K562 (cell line): ENCODE data around the gene ST7. TPM values are rescaled to one million over a fixed set of nuclear protein-coding genes. Genes with fewer than 3 reads are reported as not detected.
A peak's percentile ranks its signal among the peaks of the same experiment; 100 is the strongest.
"Not testable (repeated sequence)": the region's sequence is repeated elsewhere in the genome, so short reads cannot be mapped to it uniquely, and the experiment has no call there.

Experiments
- ATAC-seq: fragments of 200-7000 bp; cut with Tn5 transposase; 3 replicates; pipeline ENCODE4 v1.9.1; 2020; ENCODE audit warnings: moderate library complexity
- BruUV-seq: library from RNA; stranded (reverse); fragments of 400-500 nt; replicated peaks from 2 replicates; lab custom pipeline; 2021; lab: Mats Ljungman, UMichigan
- CTCF ChIA-PET: fragments of 300-600 bp; formaldehyde crosslinking; extraction: SDS; loops from one replicate; lab custom pipeline; 2021; ENCODE audit warnings: low intra/inter-chr PET ratio; lab: Yijun Ruan, JAX
- POLR2A ChIA-PET: fragments of 300-600, 350-650 bp; sonication (Branson Sonifier 250); formaldehyde crosslinking; extraction: SDS; loops from one replicate; lab custom pipeline; 2021; ENCODE audit warnings: antibody characterized with exemption, inconsistent platforms; lab: Yijun Ruan, JAX
- DNase-seq, 4 experiments: peaks; one replicate each; pipeline versions ENCODE4 v3.0.0 to v3.0.0-alpha.2; 2011 to 2018; ENCODE audit warnings: low spot score in 3 of 4, mixed read lengths in 3 of 4; ENCODE audit errors: extremely low read depth in 1 of 4
- FAIRE-seq: peaks from 2 replicates; lab custom pipeline; 2011; peaks lifted over from hg19 to GRCh38; lab: Jason Lieb, UNC
- H2AFZ ChIP-seq: 2 replicates; pipeline ENCODE4 v1.6.0; 2011; ENCODE audit warnings: low read depth, low read length, control low read depth, inconsistent platforms
- H3K27ac ChIP-seq: fragments of 200-600 bp; 3 replicates; pipeline ENCODE4 v1.8.0; 2011; ENCODE audit warnings: low read depth, mild to moderate bottlenecking, control low read depth, inconsistent platforms, low read length, moderate library complexity, mixed read lengths; ENCODE audit errors: extremely low read depth
- H3K27me3 ChIP-seq, 2 experiments: fragments of 300-600 bp in 1 of 2; 2 replicates in 1 of 2; 3 replicates in 1 of 2; pipeline versions ENCODE4 v1.6.0 to v1.8.0; 2011; ENCODE audit warnings: inconsistent platforms in 2 of 2, low read length in 2 of 2, mild to moderate bottlenecking in 1 of 2, mixed read lengths in 1 of 2, moderate library complexity in 1 of 2; ENCODE audit not compliant: control insufficient read depth in 2 of 2, insufficient read depth in 2 of 2
- H3K36me3 ChIP-seq: fragments of 300-600 bp; 3 replicates; pipeline ENCODE4 v1.8.0; 2011; ENCODE audit warnings: mild to moderate bottlenecking, low read length, inconsistent platforms; ENCODE audit not compliant: control insufficient read depth, insufficient read depth
- H3K4me1 ChIP-seq, 2 experiments: fragments of 200-600 bp in 1 of 2; replicated peaks in 1 of 2; 2 replicates in 1 of 2; 3 replicates in 1 of 2; pipeline versions ENCODE4 v1.5.1 to v1.8.0; 2011; ENCODE audit warnings: inconsistent platforms in 2 of 2, low read length in 2 of 2, mild to moderate bottlenecking in 1 of 2, mixed read lengths in 1 of 2, moderate library complexity in 1 of 2; ENCODE audit not compliant: control insufficient read depth in 2 of 2, insufficient read depth in 2 of 2
- H3K4me2 ChIP-seq: 2 replicates; pipeline ENCODE4 v1.6.1; 2011; ENCODE audit warnings: low read length, control low read depth, inconsistent platforms, mixed read lengths; ENCODE audit not compliant: insufficient read depth
- H3K4me3 ChIP-seq: fragments of 200-600 bp; sonication (generic), shearing (Covaris generic); 2 replicates; pipeline ENCODE4 v1.5.1; 2016; ENCODE audit warnings: control low read depth, inconsistent platforms
- H3K79me2 ChIP-seq: fragments of 200-600 bp; 3 replicates; pipeline ENCODE4 v1.8.0; 2011; ENCODE audit warnings: low read length, inconsistent platforms; ENCODE audit not compliant: control insufficient read depth, insufficient read depth
- H3K9ac ChIP-seq, 2 experiments: 2 replicates each; pipeline versions ENCODE4 v1.6.0 to v1.6.1; 2011; ENCODE audit warnings: low read depth in 2 of 2, low read length in 2 of 2, control low read depth in 1 of 2, inconsistent platforms in 1 of 2, mild to moderate bottlenecking in 1 of 2, mixed read lengths in 1 of 2; ENCODE audit not compliant: insufficient read depth in 1 of 2
- H3K9me1 ChIP-seq: one replicate; pipeline ENCODE4 v1.6.0; 2011; ENCODE audit warnings: inconsistent platforms, mild to moderate bottlenecking, low read length, moderate library complexity; ENCODE audit not compliant: control insufficient read depth, insufficient read depth
- H3K9me3 ChIP-seq: replicated peaks from 2 replicates; pipeline ENCODE4 v1.5.1; 2011; ENCODE audit warnings: low read depth, low read length, inconsistent platforms; ENCODE audit not compliant: control insufficient read depth, insufficient read depth
- H4K20me1 ChIP-seq: replicated peaks from 2 replicates; pipeline ENCODE4 v1.6.1; 2011; ENCODE audit warnings: low read length, inconsistent platforms, mixed read lengths; ENCODE audit not compliant: control insufficient read depth, insufficient read depth
- AFF1 ChIP-seq, 2 experiments: fragments of 450-650 bp; IDR thresholded peaks; 2 replicates each; pipeline ENCODE4 v1.6.1; 2018; ENCODE audit warnings: mild to moderate bottlenecking in 2 of 2, low read depth in 1 of 2; ENCODE audit not compliant: partially characterized antibody in 2 of 2
- MLLT1 ChIP-seq, 2 experiments: fragments of 450-650 bp; IDR thresholded peaks; 2 replicates each; pipeline ENCODE4 v1.6.1; 2016
- POLR2H ChIP-seq: IDR thresholded peaks from 2 replicates; pipeline ENCODE4 v1.6.1; 2016; ENCODE audit warnings: missing genetic modification characterization, low read depth, mild to moderate bottlenecking, control low read depth, missing compliant biosample characterization, moderate library complexity
- TAF9B ChIP-seq: fragments of 450-650 bp; IDR thresholded peaks from 2 replicates; pipeline ENCODE4 v1.6.1; 2018; ENCODE audit warnings: mild to moderate bottlenecking; ENCODE audit not compliant: partially characterized antibody
- ZNF133 ChIP-seq: fragments of 250-450 bp; sonication (Bioruptor Pico); IDR thresholded peaks from 2 replicates; pipeline ENCODE4 v1.4.0; 2020; ENCODE audit warnings: mild to moderate bottlenecking
- WGBS: fragments of 100-300 bp; shearing (Covaris generic); methylation state at CpG from one replicate; pipeline ENCODE4 v1.1.6; 2016; ENCODE audit warnings: low coverage, mixed read lengths; ENCODE audit not compliant: insufficient coverage; ENCODE audit errors: missing lambda C conversion rate; 5-methylcytosine and 5-hydroxymethylcytosine counted together
- in situ Hi-C: fragments of 300-500 bp; cut with MboI; formaldehyde crosslinking; loops from 4 replicates; pipeline ENCODE4 v1.15.0; 2018; ENCODE audit warnings: inconsistent platforms, mixed read lengths
- intact Hi-C: fragments of 100-400 bp; cut with micrococcal nuclease; formaldehyde crosslinking; loops from 2 replicates; pipeline ENCODE4 v1.14.2; 2022
- polyA plus RNA-seq, 8 experiments: library from polyadenylated mRNA; depleted of rRNA in 4 of 8; stranded (reverse) in 5 of 8; unstranded in 3 of 8; fragments of >200 nt; fragmentation: Nextera tagmentation in 2 of 8; fragmentation: Illumina TruSeq in 1 of 8; extraction: Ambion mirVana in 2 of 8; extraction: Trizol in 1 of 8; gene quantifications; 2 replicates each; pipeline versions ENCODE4 v1.2.1 to v1.2.3, GENCODE V29; 2011 to 2014; ENCODE audit warnings: inconsistent platforms in 1 of 8, missing spikeins in 1 of 8
- total RNA-seq, 7 experiments: library from RNA; depleted of rRNA in 6 of 7; stranded (reverse); fragments of >200 nt in 6 of 7; fragmentation: Illumina TruSeq in 2 of 7; extraction: Trizol in 2 of 7; gene quantifications; 2 replicates each; pipeline versions ENCODE4 v1.2.1 to v1.2.3, GENCODE V29; 2011 to 2021; ENCODE audit warnings: low replicate concordance in 1 of 7

ST7 gene
- total and polyA plus RNA-seq, 9 of the 15 experiments (the other 6 are each of a cell fraction or from before 2014, with no cell fraction given): 23.9 to 56.3 (median 36.9) TPM

GRCh38 chr7:117025891-117026290 is 72.6 kb downstream of the ST7 start:
- intact Hi-C loops (no loop called here), in situ Hi-C loops (no loop called here)
- no peak overlapping the region for H2AFZ ChIP-seq
- no peak overlapping the region for H3K27ac ChIP-seq
- H3K4me2 ChIP-seq: no peak overlapping the region
- TF ChIP-seq TAF9B (peak; percentile 15), ZNF133 (CRISPR knock-in tag) (no peak), POLR2H (tag) (peak; percentile 55; the same call in 1 of the 2 replicates), MLLT1 (IDR thresholded peaks at IDR 0.05) (no peak)
- no peaks in the 10 kb centered on the region for H4K20me1 ChIP-seq
- H3K9me1 ChIP-seq: no peaks in the 10 kb centered on the region
- no peaks in the 10 kb centered on the region for H3K27me3 ChIP-seq
- no peaks in the 10 kb centered on the region for H3K9me3 ChIP-seq
- no peak for DNase-seq
- no peak overlapping the region for H3K9ac ChIP-seq
- no TSS peak for BruUV-seq
- peaks cover 0 to 23% of the 10 kb centered on the region in 2 experiments; a peak in 3 of 5 replicates for H3K4me1 ChIP-seq
- no peak for FAIRE-seq
- peaks cover 91% of the 10 kb centered on the region for H3K79me2 ChIP-seq
- peaks cover 30% of the 10 kb centered on the region; the same call in 2 of the 3 replicates for H3K36me3 ChIP-seq
- H3K4me3 ChIP-seq: no peak overlapping the region
- no peak for ATAC-seq
- CTCF ChIA-PET: no interaction called here
- POLR2A ChIA-PET: no interaction called here

GRCh38 chr7:117030346-117030745 is 77.0 kb downstream of the ST7 start:
- H3K4me1 ChIP-seq, FAIRE-seq, POLR2A ChIA-PET, CTCF ChIA-PET, H3K9ac ChIP-seq, BruUV-seq, H3K4me3 ChIP-seq, H3K9me3 ChIP-seq, H3K27ac ChIP-seq, in situ Hi-C loops, H3K27me3 ChIP-seq, intact Hi-C loops, H3K4me2 ChIP-seq, DNase-seq, H3K9me1 ChIP-seq, ATAC-seq, H4K20me1 ChIP-seq, H2AFZ ChIP-seq: not testable (repeated sequence)
- TF ChIP-seq AFF1 (IDR thresholded peaks at IDR 0.05; ENCODE audit: low read depth in 1 of 2, partially characterized antibody in 2 of 2): peak in 1 of 2 experiments; percentile 97
- Histone ChIP-seq H3K36me3 (peaks cover 20% of the 10 kb centered on the region; the same call in 2 of the 3 replicates), H3K79me2 (peaks cover 74% of the 10 kb centered on the region)
- WGBS: 63% methylated on average over 1 of the region's 1 CpG
